GM21447 (cell line): Measurements from ENCODE around the gene ITCH.
"Not testable (repeated sequence)": the region's sequence is repeated elsewhere in the genome, so short reads cannot be mapped to it uniquely, and the experiment has no call there.

ENCODE experiments used
- ATAC-seq: cut with Tn5 transposase; IDR thresholded peaks from one replicate; pipeline ENCODE4 v1.9.1; 2021; ENCODE audit not compliant: unreplicated experiment

ITCH gene

GRCh38 chr20:34497596-34497995 lies 134.5 kb downstream of the ITCH start:
- not testable (repeated sequence) for ATAC-seq

- no peak for ATAC-seq
Measured at GRCh38 chr20:34500823-34501222, 137.8 kb downstream of the ITCH start.

GRCh38 chr20:34506480-34506879 lies 143.4 kb downstream of the ITCH start:
- ATAC-seq: no peak

GRCh38 chr20:34507702-34508413 lies 144.8 kb downstream of the ITCH start:
- ATAC-seq: no peak

GRCh38 chr20:34510575-34510974 lies 147.5 kb downstream of the ITCH start:
- ATAC-seq: no peak

- no peak for ATAC-seq
Measured at GRCh38 chr20:34511891-34512265, 148.8 kb downstream of the ITCH start.

GRCh38 chr20:34512266-34512954 lies 149.3 kb downstream of the ITCH start:
- no peak for ATAC-seq

- no peak for ATAC-seq
Measured at GRCh38 chr20:34512955-34513419, 149.9 kb downstream of the ITCH start.

- ATAC-seq: not testable (repeated sequence)
Measured at GRCh38 chr20:34514034-34514433, 151.0 kb downstream of the ITCH start.

GRCh38 chr20:34514897-34515483 lies 151.9 kb downstream of the ITCH start:
- ATAC-seq: no peak

- ATAC-seq: peak; percentile 60
Measured at GRCh38 chr20:34515484-34516246, 152.6 kb downstream of the ITCH start.

- peak; percentile 56 for ATAC-seq
Measured at GRCh38 chr20:34516247-34517113, 153.4 kb downstream of the ITCH start, which contains the start of gene DYNLRB1. DYNLRB1 (plus strand) TSS chr20:34516422; CDS start chr20:34516459, 37 bp downstream.

GRCh38 chr20:34517114-34517505 lies 154.0 kb downstream of the ITCH start:
- no peak for ATAC-seq

GRCh38 chr20:34518863-34519262 lies 155.8 kb downstream of the ITCH start:
- not testable (repeated sequence) for ATAC-seq

GRCh38 chr20:34519841-34520240 lies 156.8 kb downstream of the ITCH start:
- not testable (repeated sequence) for ATAC-seq

GRCh38 chr20:34522969-34523871 lies 160.1 kb downstream of the ITCH start:
- ATAC-seq: no peak

- no peak for ATAC-seq
Measured at GRCh38 chr20:34524426-34524825, 161.4 kb downstream of the ITCH start.

GRCh38 chr20:34525342-34525708 lies 162.3 kb downstream of the ITCH start:
- no peak for ATAC-seq

- no peak for ATAC-seq
Measured at GRCh38 chr20:34525709-34526416, 162.8 kb downstream of the ITCH start.
